Inferior parietal cortex (tissue), 1 donor: Measurements from ENCODE around the gene AZU1.
"Not testable (repeated sequence)": the region's sequence is repeated elsewhere in the genome, so short reads cannot be mapped to it uniquely, and the experiment has no call there.

Experiments
- DNase-seq: peaks from one replicate; pipeline ENCODE4 v3.0.0-alpha.2; 2016; ENCODE audit errors: extremely low spot score

Gene AZU1

DNA sequence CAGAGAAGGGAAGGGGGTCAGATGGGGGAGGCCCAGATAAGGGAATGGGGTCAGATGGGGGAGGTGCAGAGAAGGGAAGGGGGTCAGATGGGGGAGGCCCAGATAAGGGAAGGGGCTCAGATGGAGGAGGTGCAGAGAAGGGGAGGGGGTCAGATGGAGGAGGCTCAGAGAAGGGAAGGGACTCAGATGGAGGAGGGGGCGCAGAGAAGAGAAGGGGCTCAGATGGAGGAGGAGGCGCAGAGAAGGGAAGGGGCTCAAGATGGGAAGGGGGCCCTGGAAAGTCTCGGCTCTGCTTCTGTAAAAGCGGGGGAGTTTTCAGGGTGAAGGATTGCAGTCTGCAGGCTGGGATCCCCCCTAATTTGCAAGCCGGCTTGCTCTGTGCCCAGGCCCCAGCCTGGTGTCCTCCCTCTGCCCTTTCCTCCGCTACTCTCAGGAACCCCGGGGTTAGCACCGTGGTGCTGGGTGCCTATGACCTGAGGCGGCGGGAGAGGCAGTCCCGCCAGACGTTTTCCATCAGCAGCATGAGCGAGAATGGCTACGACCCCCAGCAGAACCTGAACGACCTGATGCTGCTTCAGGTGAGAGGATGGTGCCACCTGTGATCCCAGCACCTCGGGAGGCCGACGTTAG lies 1.6 kb downstream of the AZU1 start:
- no peak for DNase-seq

GRCh38 chr19:831407-832369 lies 4.1 kb downstream of the AZU1 start:
- DNase-seq = no peak

GRCh38 chr19:834216-834615 lies 6.6 kb downstream of the AZU1 start:
- no peak for DNase-seq

DNA sequence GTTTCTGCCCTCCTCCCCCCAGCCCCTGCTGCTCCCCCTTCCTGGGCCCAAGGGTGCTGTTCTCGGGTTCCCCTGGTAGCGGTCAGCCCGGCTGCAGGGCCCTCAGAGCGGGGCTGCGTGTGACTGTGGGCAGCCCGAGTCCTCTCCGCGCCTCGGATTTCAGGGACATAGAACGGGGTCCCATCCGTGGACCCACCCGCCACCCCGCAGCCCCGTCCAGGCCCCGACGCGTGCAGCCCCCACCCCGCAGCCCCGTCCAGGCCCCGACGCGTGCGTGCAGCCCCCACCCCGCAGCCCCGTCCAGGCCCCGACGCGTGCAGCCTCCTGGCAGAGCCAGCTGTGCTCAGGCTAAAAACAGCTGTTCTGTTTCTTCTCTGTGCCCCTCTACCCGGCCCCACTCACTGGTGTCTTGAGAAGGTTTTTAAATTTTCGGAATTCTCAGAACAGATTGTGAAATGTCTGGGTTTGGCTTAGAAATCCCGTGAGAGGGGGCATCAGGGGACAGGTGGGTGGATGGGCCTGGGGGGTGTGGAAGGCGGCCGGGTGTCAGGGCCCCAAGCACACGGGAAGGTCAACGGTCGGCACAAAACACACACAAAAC lies 7.7 kb downstream of the AZU1 start:
- DNase-seq = no peak

GRCh38 chr19:840519-841206 lies 13.0 kb downstream of the AZU1 start, which contains the start of gene PRTN3:
PRTN3 (plus strand) TSS chr19:840999; CDS start chr19:841009, 10 bp downstream.
- no peak for DNase-seq

DNA sequence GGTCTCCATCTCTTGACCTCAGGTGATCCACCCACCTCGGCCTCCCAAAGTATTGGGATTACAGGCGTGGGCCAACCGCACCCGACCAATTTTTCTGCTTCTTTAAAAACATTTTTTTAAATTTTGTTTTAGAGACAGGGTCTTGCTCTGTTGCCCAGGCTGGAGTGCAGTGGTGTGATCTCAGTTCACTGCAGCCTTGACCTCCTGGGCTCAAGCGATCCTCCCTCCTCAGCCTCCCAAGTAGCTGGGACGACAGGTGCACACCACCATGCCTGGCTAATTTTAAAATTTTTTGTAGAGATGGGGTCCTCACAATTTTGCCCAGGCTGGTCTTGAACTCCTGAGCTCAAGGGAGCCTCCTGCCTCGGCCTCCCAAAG lies 15.2 kb downstream of the AZU1 start:
- not testable (repeated sequence) for DNase-seq

GRCh38 chr19:843180-843835 lies 15.7 kb downstream of the AZU1 start:
- no peak for DNase-seq

- no peak for DNase-seq
These were observed 16.4 kb downstream of the AZU1 start for GRCh38 chr19:843836-844545.

DNA sequence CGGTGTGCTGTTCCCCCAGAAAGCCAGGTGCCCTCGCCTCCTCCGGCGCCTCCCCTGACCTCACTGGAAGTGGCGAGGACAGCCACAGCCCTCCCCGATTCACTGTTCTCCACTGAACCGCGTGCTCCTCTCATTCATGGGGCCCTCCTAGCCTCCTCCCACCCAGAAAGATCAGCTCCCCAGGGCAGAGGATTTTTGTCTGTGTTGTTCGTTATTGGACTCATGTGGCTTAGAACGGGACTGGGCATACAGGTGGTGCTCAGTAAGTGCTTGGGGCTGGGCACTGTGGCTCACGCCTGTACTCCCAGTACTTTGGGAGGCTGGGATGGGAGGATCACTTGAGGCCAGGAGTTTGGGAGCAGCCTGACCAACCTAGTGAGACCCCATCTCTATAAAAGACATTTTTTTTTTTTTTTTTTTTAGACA lies 16.9 kb downstream of the AZU1 start:
- DNase-seq = no peak

GRCh38 chr19:845707-846521 lies 18.3 kb downstream of the AZU1 start:
- no peak for DNase-seq

DNA sequence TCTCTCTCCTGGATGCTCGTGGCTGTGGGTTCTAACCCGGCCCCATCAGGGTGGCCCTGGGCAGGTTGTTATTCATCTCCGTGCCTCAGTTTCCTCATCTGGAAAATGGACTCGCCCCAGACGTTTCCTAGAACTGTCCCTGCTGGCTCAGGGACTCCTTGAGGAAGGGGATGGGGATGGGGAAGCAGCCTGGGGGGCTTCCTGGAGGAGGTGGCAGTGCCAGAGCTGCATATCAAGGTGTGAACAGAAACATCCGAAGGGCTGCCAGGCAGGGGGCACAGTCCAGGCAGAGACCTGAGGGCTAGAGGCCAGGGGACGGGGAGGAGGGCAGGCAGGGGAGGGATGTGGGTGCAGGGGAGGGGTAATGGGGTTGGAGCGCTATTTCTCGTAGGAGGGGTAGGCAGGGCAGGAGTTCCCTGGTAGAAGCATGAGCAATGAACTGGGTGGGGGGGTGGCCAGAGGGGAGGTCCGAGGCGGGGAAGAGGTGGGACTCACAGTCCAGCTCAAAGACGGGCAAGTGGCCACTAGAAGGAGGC lies 20.8 kb downstream of the AZU1 start:
- DNase-seq = no peak

- DNase-seq = not testable (repeated sequence)
These were observed 21.6 kb downstream of the AZU1 start for GRCh38 chr19:849195-849594.

DNA sequence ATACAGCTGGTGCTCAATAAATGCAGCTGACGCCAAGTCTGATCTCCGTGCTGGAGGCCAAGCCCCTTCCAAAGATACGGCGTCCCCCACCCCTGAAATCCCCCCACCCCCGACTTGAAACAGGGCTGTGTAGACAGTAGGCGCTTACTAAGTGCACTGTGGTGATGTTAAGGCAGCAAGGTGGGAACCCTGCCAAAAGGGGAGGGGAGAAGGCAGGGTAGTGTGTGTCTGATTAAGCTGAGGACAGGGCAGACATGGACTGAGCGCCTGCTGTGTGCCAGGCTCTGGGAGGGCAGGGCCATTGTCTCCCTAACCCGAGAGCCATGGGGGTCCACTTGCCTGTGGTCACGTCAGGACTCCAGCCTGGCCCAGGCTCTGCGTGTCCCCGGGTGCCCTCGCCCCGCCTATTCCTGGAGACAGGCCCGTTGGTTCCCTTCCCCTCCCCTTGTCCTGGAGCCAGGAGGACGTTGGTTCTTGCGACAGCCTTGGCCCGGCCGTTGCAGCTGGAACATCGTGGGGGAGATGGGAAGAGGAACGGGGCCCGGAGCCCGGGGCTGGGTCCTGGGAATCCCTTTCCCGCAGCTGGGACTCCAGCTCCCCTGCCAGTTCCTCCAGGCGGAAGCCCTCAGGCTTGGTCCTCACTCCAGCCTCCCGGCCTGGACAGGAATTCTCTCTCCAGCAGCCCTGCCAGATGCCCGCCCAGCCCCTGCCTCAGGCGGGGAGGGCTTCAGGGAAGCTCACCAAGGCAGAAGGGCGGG lies 22.8 kb downstream of the AZU1 start:
- DNase-seq = no peak

DNA sequence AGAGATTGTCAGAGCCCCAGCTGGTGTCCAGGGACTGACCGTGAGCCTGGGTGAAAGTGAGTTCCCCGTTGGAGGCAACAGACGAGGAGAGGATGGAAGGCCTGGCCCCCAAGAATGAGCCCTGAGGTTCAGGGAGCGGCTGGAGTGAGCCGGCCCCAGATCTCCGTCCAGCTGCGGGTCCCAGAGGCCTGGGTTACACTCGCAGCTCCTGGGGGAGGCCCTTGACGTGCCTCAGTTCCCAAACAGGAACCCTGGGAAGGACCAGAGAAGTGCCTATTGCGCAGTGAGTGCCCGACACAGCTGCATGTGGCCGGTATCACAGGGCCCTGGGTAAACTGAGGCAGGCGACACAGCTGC lies 23.3 kb downstream of the AZU1 start:
- DNase-seq = no peak

- DNase-seq = no peak
These were observed 24.7 kb downstream of the AZU1 start, which contains the start of gene ELANE for GRCh38 chr19:852136-853013. ELANE (plus strand) TSS chr19:852303; CDS start chr19:852329, 26 bp downstream.

GRCh38 chr19:853014-853585 lies 25.5 kb downstream of the AZU1 start:
- no peak for DNase-seq

- not testable (repeated sequence) for DNase-seq
These were observed 26.1 kb downstream of the AZU1 start for GRCh38 chr19:853614-854220.
